Suprapubic skin (tissue), 4 donors: ENCODE results near the gene CCDC174. TPM values are rescaled to one million over a fixed set of nuclear protein-coding genes. Genes with fewer than 3 reads are reported as not detected.

Experiments used
- DNase-seq, 2 donors: peaks; one replicate each; pipeline ENCODE4 v3.0.0-alpha.2; 2019; ENCODE audit warnings: low spot score in 2 of 2
- H3K27ac ChIP-seq: fragments of 200-600 bp; sonication (generic); one replicate; pipeline ENCODE4 v1.5.1; 2019
- H3K27me3 ChIP-seq: fragments of 200-600 bp; sonication (generic); one replicate; pipeline ENCODE4 v1.5.1; 2019
- H3K36me3 ChIP-seq: fragments of 200-600 bp; sonication (generic); one replicate; pipeline ENCODE4 v1.5.1; 2019
- H3K4me1 ChIP-seq: fragments of 200-600 bp; sonication (generic); one replicate; pipeline ENCODE4 v1.5.1; 2019
- H3K4me3 ChIP-seq: fragments of 200-600 bp; sonication (generic); one replicate; pipeline ENCODE4 v1.5.1; 2019; ENCODE audit warnings: mild to moderate bottlenecking
- H3K9me3 ChIP-seq: fragments of 200-600 bp; sonication (generic); one replicate; pipeline ENCODE4 v1.5.1; 2019
- CTCF ChIP-seq, 2 donors: fragments of 200-600 bp in 1 of 2; fragments of 450-650 bp in 1 of 2; sonication (generic) in 1 of 2; IDR thresholded peaks; one replicate each; pipeline ENCODE4 v1.5.1; 2016 to 2019; ENCODE audit warnings: antibody characterized with exemption in 2 of 2, mild to moderate bottlenecking in 1 of 2, moderate library complexity in 1 of 2
- EP300 ChIP-seq: sonication (generic); formaldehyde crosslinking; IDR thresholded peaks from one replicate; pipeline ENCODE4 v1.6.1; 2017; ENCODE audit warnings: antibody characterized with exemption
- POLR2A ChIP-seq, 2 donors: fragments of 450-650 bp; IDR thresholded peaks; one replicate each; pipeline ENCODE4 v1.6.1; 2017; ENCODE audit warnings: antibody characterized with exemption in 2 of 2, mild to moderate bottlenecking in 2 of 2, moderate library complexity in 2 of 2
- POLR2AphosphoS5 ChIP-seq, 3 donors: sonication (generic); formaldehyde crosslinking; IDR thresholded peaks; one replicate each; pipeline ENCODE4 v1.6.1; 2017; ENCODE audit warnings: antibody characterized with exemption in 3 of 3
- WGBS: methylation state at CpG from one replicate; pipeline ENCODE4 v1.1.5; 2018; 5-methylcytosine and 5-hydroxymethylcytosine counted together
- total RNA-seq, 4 donors: library from RNA; depleted of rRNA; stranded (reverse); fragments of >200 nt; gene quantifications; one replicate each; pipeline ENCODE4 v1.1.0, GENCODE V29; 2016

The CCDC174 gene
- total RNA-seq, 4 donors from 2014 or later = 11.2 to 39.3 (median 14.6) TPM

GRCh38 chr3:14646131-14646573 is 5.4 kb upstream of the CCDC174 start:
- peaks cover 15% of the 10 kb centered on the region for H3K27me3 ChIP-seq
- TF ChIP-seq POLR2A (IDR thresholded peaks at IDR 0.05) (no peak), CTCF (IDR thresholded peaks at IDR 0.05) (no peak), EP300 (no peak), POLR2AphosphoS5 (IDR thresholded peaks at IDR 0.05) (no peak)
- 88% methylated on average over 6 of the region's 6 CpGs for WGBS
- no peak for DNase-seq
- no peaks in the 10 kb centered on the region for H3K9me3 ChIP-seq
- H3K36me3 ChIP-seq = no peaks in the 10 kb centered on the region
- H3K4me3 ChIP-seq = no peak overlapping the region
- H3K4me1 ChIP-seq = no peaks in the 10 kb centered on the region
- H3K27ac ChIP-seq = no peak overlapping the region

GRCh38 chr3:14646589-14647413 is 4.8 kb upstream of the CCDC174 start:
- Histone ChIP-seq H3K9me3 (no peaks in the 10 kb centered on the region), H3K27me3 (peaks cover 8% of the 10 kb centered on the region), H3K4me1 (no peaks in the 10 kb centered on the region), H3K4me3 (no peak overlapping the region), H3K27ac (no peak overlapping the region), H3K36me3 (no peaks in the 10 kb centered on the region)
- WGBS = 83% methylated on average over 9 of the region's 9 CpGs
- DNase-seq = no peak
- no peak for TF ChIP-seq POLR2AphosphoS5 (IDR thresholded peaks at IDR 0.05)
- TF ChIP-seq POLR2A (IDR thresholded peaks at IDR 0.05) = no peak
- TF ChIP-seq CTCF (IDR thresholded peaks at IDR 0.05) = no peak
- no peak for TF ChIP-seq EP300

GRCh38 chr3:14647976-14648955 is 3.3 kb upstream of the CCDC174 start:
- no peaks in the 10 kb centered on the region for H3K36me3 ChIP-seq
- WGBS = 74% methylated on average over 19 of the region's 19 CpGs
- peaks cover 4% of the 10 kb centered on the region for H3K27me3 ChIP-seq
- no peaks in the 10 kb centered on the region for H3K9me3 ChIP-seq
- no peak overlapping the region for H3K4me3 ChIP-seq
- H3K27ac ChIP-seq = no peak overlapping the region
- H3K4me1 ChIP-seq = peaks cover 14% of the 10 kb centered on the region
- DNase-seq = no peak
- no peak for TF ChIP-seq CTCF (IDR thresholded peaks at IDR 0.05)
- no peak for TF ChIP-seq EP300
- TF ChIP-seq POLR2AphosphoS5 (IDR thresholded peaks at IDR 0.05) = no peak
- no peak for TF ChIP-seq POLR2A (IDR thresholded peaks at IDR 0.05)

- no peak for DNase-seq
- Histone ChIP-seq H3K36me3 (no peaks in the 10 kb centered on the region), H3K4me3 (no peak overlapping the region), H3K27me3 (no peaks in the 10 kb centered on the region), H3K9me3 (no peaks in the 10 kb centered on the region), H3K27ac (no peak overlapping the region), H3K4me1 (peaks cover 20% of the 10 kb centered on the region)
- 90% methylated on average over 2 of the region's 2 CpGs for WGBS
- TF ChIP-seq EP300 (no peak), POLR2AphosphoS5 (IDR thresholded peaks at IDR 0.05) (no peak), CTCF (IDR thresholded peaks at IDR 0.05) (no peak), POLR2A (IDR thresholded peaks at IDR 0.05) (no peak)
Observed at GRCh38 chr3:14649466-14649865, 2.1 kb upstream of the CCDC174 start.
